Measurements from ENCODE around the gene B4GALT1.
A peak's percentile ranks its signal among the peaks of the same experiment; 100 is the strongest.

The B4GALT1 gene, protein sequence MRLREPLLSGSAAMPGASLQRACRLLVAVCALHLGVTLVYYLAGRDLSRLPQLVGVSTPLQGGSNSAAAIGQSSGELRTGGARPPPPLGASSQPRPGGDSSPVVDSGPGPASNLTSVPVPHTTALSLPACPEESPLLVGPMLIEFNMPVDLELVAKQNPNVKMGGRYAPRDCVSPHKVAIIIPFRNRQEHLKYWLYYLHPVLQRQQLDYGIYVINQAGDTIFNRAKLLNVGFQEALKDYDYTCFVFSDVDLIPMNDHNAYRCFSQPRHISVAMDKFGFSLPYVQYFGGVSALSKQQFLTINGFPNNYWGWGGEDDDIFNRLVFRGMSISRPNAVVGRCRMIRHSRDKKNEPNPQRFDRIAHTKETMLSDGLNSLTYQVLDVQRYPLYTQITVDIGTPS

DNA sequence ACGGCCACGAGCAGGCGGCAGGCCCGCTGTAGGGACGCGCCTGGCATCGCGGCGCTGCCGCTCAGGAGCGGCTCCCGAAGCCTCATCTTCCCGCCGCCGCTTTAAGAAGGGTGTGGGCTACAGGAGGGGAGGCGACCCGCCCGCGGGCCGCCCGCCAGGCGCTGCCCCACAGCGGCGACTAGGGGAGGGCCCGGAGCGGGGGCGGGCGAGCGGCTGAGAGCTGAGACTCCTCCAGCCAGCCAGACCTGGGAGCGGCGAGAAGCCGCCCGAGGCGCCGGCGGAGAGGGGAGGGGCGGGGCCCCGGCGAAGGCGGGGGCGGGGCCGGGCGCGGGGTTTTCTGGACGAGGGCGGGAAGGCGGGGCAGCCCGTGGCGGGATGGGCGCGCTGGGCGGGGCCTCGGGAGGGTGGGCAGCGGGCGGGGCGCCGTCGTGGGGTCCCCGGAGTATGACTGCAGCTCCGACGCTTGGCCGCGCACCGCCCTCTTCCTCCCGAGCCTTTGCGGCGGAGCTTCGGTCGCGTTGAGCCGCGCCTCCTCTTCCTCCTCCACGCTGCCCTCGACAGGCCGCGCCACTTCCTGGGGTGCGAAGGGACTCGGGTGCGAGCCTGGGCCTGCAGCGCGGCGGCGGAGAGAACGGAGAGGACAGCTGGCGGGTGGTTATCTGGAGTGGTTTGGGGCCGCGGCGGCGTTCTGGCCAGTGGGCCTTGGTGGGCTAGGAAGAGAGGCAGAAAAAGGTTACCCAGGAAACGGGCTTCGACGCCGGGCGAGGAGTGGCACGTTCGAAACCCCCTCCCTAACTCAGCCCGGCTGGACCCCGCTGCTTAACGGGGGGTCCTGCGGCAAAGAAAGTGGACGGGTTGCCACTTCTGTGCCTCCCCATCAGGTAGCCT is at the start of gene B4GALT1:
B4GALT1 (minus strand) TSS at position 253 of the 888 bp plus-strand sequence; CDS start at position 86, 167 bp downstream.
- DNase-seq, result peak; percentile 88 to 96 (median 94)

DNA sequence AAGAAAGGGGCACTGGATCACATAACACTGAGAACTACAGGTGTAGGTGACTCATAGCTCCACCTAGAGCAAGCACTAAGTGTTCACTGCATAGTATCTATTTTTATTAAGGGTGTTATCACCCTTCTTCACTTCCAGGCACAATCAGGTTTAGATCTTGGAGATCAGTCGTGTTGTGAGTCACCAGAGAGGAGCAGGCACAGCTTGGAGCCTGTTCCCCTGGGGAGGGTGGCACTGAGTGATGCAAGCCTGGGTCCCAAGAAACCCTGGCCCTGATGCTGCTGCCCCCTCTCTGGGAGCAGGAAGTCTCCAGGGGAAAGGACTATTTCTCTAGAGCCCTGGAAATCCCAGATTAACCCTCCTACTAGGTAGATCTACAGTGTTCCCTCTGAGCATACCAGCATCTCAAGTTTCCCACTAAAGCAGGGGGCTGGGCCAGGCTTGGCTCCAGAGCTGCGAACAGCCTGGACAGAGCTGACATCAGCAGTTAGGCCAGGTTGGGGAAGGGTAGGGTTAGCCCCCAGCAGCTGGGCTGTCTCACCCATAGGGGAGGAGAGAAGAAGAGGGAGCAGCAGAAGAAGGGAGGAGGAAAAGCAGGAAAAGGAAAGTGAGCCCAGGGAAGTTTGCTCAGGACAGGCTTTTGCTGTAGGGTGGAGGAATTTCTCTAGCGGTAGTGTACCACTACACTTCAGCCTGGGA is 44.7 kb upstream of the B4GALT1 start:
- DNase-seq, result no peak

DNA sequence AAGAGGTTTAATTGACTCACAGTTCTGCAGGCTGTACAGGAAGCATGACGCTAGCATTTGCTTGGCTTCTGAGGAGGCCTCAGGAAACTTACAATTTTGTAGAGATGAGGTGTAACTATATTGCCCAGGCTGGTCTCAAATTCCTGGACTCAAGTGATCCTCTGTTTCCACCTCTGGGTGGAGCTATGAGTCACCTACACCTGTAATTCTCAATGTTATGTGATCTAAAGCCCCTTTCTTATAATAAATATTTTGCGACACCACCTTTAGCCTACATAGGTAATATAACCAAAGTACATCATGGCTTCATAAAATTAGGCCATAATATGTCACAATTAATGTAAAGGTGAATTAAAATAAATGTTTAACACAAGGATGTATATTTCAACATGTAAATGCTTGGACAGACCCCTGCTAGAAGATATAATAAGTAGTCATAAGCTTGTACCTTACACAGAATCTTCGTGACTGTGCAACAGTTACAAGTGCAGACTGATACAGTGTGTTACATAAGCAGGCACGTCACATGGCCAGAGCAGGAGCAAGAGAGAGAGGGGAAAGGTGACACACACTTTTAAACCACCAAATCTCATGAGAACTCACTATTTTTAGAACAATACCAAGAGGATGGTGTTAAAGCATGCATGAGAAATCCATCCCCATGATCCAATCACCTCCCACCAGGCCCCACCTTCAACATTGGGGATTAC is 43.0 kb upstream of the B4GALT1 start:
- no peak for DNase-seq

DNA sequence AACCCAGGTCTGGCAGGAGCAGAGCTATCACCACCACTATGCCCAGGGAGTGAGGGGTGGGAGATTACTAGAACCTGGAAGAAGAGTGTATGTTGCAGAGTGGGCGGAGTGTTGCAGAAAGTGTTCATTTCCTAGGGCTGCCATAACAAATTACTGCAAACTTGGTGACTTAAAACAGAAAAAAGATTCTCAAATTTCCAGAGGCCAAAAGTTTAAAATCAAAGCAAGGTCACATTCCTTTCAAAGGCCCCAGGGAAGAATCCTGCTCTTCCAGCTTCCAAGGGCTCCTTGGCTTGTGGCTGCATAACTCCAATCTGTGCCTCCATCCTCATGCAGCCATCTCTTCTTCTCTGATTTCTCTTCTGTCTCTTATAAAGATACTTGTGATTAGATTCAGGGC is 42.3 kb upstream of the B4GALT1 start:
- DNase-seq, result no peak

DNA sequence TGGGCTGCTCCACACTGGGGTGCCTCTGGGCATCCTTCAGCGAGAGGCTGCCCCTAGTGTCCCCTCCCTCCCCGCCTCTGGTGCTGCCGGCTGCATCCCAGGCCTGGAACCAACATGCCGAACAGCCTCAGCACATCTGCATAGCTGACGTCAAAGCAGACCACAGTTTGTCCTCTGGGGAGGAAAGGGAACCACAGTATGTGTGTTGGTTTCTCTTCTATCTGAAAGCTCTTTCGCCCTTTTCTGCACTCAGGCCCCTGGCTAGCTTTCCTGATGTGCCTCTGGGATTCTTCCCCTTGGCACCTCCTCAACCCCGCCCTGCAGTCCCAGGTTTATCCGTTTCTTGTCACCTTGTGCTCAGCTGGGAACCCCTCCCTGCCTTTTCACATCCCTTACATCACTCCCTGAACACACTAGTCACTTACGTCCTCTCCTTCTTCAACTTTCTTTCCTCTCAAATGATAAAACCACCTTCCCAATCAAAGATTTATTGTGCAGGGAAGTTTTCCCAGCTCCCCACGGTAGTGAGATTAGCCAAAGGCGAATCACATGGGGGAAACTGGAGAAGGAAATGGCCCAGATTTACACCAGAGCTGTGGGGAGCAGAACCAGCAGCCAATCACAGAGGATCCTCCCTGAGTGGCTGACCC is 35.5 kb upstream of the B4GALT1 start:
- DNase-seq, result no peak

DNA sequence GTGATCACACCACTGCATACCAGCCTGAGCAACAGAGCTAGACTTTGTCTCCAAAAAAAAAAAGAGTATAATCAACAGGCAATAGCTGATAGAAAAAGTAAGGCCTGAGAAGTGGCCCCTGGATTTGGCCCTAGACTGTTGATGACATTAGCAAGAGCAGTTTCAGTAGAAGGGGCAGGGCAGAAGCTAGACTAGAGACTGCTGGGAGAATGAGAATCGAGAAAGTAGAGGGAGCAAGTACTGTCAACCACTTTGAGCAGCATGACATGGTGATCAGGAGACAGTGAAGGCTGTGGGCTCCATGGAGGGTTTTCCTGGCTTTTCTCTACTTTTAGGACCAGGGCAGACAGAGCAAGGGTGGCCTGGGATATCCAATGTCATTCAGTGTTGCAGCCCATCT is 34.9 kb upstream of the B4GALT1 start:
- no peak for DNase-seq

DNA sequence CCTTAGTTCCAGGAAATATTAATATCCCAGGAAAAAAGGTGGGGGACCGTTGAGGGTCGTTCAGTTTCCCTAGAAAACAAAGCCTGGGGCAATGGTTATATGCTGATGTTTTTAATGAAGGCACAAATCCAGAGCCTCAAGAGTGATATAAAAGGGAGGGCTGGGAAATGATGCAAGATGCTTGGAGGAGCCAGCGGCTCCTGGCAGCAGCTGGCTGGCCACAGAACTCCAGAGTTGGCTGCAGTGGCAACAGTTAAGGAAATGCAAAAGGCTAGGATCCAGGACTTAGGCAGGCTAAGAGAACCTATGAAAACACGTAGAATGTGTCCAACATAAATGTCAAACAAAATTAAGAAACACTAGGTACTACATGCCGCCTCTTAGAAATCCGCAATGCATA is 31.0 kb upstream of the B4GALT1 start:
- DNase-seq, result no peak

DNA sequence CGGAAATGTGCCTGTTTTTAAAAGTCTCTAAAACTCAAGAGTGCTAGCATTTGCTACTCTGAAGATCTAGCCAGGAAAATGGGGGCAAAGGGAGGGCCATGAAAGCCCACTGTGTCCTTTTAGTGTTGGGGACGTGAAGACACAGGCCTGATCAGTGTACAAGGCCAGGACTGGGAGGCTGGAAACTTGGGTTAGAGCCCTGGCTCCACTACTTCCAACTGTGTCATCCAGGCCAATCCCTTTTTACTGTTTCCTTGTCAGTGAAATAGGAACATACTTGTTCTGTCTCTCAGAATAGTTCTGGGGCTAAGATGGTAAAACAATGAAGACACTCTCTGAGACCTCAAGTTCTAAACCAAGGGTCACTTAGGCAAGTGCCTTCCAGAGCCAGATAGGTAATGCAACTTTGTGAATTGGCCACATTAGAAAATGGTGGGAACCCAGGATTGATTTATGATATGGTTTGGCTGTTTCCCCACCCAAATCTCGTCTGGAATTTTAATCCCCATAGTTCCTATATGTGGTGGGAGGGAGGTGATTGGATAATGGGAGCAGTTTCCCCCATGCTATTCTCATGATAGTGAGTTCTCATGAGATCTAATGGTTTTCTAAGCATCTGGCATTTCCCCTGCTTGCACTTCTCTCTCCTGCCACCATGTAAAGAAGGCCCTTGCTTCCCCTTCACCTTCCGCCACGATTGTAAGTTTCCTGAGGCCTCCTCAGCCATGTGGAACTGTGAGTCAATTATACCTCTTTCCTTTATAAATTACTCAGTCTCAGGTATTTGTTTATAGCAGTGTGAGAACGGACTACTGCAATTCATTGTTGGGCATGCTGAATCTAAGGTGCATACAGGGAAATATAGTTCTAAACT is 30.4 kb upstream of the B4GALT1 start:
- no peak for DNase-seq

DNA sequence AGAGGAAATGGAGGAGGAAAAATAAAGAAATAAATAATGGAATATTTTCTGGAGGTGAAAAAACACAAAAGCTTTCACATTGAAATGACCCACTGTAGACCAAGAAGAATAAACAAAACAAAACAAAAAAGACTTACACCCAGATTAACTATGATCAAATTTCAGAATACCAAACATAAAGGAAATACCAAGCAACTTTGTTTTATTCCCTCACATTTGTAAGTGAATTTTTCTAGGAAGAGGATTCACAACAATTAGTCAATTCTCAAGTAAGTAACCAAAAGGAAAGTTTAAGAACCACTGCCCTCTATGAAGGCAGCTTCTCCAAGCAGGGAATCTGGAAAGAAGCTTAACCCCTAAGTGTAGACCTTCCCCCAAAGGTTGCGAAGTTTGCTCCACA is 29.6 kb upstream of the B4GALT1 start:
- no peak for DNase-seq

DNA sequence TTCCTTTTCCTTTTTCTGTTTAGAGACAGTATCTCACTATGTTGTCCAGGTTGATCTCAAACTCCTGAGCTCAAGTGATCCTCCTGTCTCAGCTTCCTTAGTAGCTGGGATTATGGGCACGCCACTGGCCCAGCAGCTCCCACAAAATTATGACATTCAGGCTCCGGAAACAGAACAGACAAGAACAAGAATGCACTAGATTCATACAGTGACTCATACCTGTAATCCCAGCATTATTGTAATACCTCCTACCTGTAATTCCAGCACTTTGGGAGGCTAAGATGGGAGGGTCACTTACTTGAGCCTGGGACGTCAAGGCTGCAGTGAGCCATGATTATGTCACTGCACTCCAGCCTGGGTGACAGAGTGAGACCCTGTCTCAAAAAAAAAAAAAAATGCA is 26.7 kb upstream of the B4GALT1 start:
- DNase-seq, result no peak

DNA sequence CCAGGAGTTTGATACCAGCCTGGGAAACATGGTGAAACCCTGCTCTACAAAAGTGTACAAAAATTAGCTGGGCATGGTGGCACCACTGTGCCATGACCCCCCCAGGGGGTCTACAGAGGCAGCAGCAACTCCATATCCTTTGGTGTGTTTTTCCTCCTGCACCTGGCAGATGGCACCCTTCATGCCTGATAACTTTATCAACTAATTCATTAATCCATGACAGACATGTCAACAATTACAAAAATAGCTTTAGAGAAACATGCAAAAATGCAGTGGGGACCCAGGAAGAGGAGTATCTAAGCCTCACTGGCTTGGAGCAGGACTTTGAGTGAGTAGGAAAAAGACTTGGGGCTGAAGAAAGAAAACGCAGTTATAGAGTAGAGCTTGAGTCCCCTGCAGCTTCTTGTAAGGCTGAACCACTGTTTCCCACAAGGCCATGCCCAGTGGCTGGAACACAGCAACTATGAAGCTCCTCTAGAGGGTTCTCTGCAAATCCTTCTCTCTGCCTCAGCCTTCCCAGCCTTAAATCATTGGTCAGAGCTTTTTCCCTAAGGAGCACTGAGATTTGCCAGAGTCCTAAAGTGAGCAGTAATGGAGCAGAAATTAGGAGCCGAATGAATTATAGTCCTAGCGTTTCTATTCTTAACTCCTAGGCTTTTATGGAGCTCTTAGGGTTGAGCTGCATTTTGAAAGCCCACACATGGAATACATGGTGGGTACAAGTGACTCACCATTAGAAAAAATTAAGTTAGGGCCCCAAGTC is 25.5 kb upstream of the B4GALT1 start:
- DNase-seq, result no peak

DNA sequence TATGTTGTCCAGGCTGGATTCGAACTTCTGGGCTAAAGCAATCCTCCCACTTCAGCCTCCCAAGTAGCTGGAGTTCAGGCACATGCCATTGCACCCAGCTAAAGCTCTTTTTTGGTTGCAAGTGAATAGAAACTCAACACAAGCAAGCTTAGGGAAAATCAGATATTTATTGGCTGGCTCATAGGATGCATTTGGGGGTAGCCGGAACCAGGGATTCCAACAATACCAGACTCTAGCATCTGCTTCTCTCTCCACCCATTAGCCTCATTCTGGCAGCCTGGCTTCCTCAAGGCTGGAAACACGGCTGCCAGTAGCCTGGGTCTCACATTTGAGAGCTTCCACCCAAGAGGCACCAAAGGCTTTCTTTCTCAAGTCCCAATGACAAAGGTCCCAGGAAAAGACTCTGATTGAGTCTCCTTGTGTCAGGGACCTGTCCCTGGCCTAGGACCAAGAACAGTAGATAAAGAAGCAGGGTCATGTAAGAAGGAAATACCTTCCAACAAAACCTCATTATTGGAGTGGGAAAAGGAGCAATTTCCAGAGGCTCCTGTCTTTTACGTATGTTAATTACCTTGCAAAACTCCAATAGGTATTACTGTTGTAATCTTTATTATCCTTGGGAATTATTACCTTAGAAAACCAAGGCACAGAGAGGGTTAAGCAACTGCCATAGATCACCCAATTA is 23.0 kb upstream of the B4GALT1 start:
- no peak for DNase-seq

DNA sequence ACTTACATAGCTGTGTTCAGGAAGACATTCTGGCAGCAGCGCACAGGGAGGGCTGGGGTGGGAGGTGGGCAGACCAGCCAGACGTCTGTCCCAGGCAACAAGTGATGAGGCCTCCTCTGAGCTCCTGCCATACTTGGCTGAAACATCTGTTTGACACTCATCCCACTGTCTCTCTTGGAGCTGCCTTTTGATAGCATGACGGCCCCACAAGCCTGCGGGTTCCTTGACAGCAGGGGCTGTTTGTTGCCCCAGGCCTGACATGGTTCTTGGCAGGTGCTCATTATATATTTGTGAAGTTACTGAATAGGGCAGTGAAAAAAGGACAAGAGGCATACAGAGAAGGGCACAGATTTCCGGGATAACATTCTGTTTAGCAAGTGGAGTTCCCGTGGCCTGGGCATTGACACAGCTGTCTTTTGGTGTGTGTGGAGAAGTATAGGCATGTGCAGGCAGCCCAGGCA is 22.2 kb upstream of the B4GALT1 start:
- DNase-seq, result no peak

DNA sequence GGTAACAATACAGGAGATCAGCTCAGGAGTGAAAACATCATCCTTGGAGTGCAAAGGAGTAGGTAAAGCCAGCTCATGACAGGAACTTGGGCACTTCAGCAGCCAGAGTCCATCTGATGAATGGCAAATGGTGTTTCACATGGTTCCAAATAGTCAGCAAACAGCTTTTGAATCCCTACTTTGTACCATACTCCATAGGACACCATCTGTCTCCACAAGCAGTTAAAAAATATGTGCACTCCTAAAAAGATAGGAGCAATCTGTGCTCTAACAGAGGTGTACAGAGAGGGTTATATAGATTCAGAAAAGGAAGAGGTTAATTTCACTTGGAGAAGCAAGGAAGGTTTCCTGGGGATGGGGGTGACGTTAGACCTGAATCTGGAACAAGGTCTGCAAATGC is 21.6 kb upstream of the B4GALT1 start:
- no peak for DNase-seq

DNA sequence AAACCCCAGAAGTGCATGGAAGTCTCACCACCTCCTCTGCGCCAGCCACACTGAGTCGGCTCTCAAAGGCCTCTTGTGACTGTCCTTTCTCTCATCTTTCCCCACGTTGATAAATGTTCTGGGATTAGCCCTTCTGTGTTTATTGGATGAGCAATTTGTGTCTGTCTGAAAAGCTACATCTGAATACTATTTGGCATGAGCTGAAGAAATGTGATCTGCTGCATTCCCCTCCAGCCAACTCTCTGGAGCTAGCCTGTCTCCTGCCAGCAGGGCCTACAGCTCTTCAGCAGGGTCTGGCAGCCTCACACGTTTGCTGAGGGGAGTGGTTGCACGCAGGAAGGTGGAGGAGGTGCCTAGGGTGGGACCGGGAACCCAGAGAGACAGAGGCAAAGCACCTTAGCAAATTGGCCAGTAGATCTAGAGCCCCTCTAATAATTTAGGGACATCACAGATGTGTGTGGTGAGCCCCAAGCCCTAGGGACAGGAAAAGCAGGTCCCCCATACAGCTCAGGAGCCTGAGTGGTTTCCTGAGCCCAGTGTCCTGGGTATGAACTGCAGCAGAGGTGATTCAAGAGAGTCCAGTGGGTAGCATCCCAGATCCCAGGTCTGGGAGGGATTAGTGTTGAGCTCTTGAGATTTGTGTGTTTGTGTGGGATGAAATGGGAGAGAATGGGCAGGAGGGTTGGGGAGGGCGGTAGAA is 20.5 kb upstream of the B4GALT1 start:
- no peak for DNase-seq

DNA sequence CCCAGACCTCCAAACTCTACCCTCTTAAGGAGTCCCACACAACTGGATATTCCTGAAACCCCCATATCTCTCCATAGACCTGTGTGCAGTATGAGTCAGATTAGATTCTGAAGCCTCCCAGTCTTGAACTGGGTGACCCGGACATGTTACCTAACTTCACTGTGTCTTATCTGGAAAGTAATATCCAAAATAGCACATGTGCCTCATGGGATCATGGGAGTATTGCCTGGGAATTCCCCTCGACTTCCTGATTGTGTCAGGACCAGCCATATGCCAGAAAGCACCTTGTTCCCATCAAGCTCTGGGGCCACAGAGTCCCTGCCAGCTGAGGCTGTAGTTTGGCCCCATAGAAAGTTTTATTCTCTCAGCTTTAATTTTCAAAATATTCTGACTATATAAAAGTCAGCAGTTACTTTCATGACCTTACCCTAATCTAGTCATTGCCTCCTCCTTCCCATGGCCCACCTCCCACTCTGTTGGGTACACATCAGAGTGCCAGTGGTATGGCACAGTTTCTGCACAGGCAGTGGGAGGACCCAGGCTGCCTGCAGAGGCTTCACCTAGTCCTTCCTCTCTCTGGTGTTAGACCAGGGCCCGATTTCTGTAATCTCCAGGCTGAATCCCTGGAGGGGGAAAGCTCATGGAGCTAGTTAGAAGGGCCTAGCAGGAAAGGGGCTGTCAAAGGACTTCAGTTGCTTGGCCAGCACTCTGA is 19.5 kb upstream of the B4GALT1 start:
- DNase-seq, result no peak

DNA sequence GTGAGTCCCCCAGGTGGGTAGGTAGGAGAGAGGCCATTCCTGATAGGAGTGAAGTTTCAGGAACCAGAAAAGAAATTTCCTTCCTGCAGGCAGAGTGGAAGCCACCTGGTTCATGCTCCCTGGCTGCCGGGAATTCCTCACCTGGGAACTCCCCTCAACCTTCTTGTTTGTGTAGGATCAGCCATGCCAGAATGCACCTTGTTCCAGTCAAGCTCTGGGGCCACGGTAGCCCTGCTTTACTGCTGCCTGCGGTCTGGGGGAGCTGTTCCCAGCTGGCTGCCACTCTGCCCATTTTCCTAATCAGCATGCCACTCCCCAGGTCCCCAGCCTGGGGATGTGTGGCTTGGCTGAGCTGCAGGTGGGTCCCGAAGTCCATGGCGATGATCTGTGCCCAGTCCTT is 18.7 kb upstream of the B4GALT1 start:
- DNase-seq, result no peak

DNA sequence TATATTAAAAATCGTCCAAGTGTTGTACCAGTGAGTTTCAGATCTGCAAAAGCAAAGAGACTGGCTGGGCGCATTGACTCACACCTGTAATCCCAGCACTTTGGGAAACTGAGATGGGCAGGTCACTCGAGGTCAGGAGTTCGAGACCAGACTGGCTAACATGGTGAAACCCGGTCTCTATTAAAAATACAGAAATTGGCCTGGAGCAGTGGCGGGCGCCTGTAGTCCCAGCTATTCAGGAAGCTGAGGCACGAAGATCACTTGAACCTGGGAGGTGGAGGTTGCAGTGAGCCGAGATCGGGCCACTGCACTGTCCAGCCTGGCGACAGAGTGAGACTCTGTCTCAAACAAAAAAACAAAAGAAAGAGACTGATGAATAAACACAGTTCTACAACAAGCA is 18.3 kb upstream of the B4GALT1 start:
- no peak for DNase-seq

Data from stimulated activated naive CD4-positive, alpha-beta T cell (primary cell).